GM19239 (cell line): Measurements from ENCODE around the gene CYBC1.
"Not testable (repeated sequence)": the region's sequence is repeated elsewhere in the genome, so short reads cannot be mapped to it uniquely, and the experiment has no call there.

Source experiments
- DNase-seq: peaks from one replicate; pipeline ENCODE4 v3.0.0; 2011; ENCODE audit warnings: low spot score; ENCODE audit not compliant: insufficient read length
- FAIRE-seq: peaks from 2 replicates; lab custom pipeline; 2011; peaks lifted over from hg19 to GRCh38; lab: Jason Lieb, UNC

CYBC1 gene

DNA sequence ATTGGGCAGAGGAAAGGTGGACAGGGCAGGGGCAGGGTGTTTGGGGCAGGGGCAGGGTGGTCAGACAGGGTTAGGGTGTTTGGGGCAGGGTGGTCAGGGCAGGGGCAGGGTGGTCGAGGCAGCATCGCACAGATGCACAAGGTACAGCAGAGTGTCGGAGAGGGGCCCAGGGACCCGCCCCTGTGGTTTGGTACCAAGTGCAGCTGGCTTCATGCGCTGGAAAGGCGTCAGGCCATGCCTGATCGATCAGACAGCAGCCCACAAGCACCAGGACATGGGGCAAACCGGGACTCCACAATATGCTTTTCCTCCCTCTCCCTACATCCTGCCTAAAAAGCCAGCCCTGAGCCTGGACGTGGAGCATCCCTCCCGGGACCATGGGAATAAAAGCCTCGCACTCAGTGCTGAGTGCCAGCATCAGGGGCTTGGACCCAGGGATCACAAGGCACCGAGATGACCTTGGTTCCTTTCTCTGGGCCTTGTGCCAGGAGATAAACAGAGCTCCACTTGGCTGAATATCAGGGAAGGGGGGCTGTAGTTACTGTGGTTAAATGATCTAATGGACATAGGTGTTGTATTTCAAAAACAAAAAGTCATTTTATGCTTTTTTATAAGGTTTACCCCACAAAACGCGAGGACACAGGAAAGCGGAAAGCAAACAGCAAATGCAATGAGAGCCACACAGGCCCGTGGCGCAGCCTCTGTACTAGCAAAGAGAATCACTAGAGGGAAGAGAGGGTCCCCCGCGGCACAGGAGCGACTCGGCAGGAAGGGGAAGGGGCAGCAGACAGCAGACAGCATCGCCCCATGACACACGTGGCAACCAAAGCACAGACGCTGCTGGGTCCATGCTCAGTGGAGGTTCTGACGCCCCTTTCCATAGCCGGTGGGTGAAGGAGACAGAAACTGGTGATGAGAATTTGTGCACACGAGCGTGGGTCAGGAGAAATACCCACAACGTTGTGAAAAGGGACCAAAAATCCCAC is 37.7 kb downstream of the CYBC1 start:
- DNase-seq, result no peak
- FAIRE-seq, result no peak

- not testable (repeated sequence) for DNase-seq, FAIRE-seq
These were observed 38.5 kb downstream of the CYBC1 start for GRCh38 chr17:82412081-82412480.

DNA sequence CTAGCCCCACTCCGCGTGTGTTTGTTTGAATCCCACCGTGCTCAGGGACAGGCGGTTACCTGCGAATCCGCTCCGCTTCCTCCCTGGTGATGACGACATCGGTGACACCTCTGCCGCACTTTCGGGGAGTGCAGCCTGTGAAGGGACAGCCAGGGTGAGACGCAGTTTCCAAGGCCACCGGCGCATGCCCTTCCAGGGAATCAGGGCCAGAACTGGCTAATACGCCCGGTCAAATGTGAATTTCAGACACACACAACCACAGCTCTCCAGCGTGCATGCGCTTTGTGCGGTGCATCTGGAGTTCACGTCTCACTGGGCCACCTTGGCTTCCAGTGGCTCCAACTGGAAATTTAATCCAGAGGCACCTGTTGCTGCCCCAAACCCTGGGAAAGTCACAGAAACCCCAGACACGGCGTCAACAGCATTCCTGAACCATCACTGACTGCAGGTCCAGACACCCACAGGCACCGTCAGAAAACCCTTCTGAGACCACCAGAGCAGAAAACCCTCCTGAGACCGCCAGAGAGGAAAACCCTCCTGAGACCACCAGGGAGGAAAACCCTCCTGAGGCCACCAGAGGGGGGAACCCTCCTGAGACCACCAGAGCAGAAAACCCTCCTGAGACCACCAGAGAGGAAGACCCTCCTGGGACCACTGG is 39.0 kb downstream of the CYBC1 start:
- DNase-seq (no peak), FAIRE-seq (no peak)

- DNase-seq (no peak), FAIRE-seq (no peak)
These were observed 40.4 kb downstream of the CYBC1 start for GRCh38 chr17:82410014-82410716.

GRCh38 chr17:82408938-82409318 is 41.6 kb downstream of the CYBC1 start:
- DNase-seq, result no peak
- FAIRE-seq, result no peak

DNA sequence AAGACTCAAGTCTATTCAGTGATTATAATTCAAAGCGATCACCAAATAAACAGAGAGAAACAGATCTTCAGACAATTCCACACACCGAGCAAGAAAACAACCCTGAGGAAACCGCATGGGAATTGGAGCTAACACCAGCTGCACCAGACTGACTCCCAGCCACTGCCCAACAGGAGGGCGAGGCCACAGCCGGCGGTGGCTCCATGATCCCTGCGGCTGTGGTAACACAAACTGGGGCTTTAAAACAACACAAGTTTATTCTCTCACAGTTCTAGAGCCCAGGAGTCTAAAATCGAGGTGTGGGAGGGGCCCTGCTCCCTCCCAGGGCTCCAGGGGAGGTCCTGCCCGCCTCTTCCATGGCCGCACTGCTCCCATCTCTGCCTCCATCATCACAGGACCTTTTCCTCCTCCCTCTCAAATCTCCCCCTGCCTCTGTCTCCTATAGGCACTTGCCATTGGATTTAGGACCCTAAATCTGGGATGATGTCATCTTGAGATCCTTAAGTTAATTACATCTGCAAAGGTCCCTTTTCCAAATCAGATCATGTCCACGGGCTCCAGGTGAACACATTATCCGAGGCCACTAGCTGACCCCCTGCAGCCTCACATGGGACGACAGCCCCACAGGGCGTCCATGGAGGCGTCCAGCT is 42.1 kb downstream of the CYBC1 start:
- DNase-seq, result no peak
- FAIRE-seq, result no peak

DNA sequence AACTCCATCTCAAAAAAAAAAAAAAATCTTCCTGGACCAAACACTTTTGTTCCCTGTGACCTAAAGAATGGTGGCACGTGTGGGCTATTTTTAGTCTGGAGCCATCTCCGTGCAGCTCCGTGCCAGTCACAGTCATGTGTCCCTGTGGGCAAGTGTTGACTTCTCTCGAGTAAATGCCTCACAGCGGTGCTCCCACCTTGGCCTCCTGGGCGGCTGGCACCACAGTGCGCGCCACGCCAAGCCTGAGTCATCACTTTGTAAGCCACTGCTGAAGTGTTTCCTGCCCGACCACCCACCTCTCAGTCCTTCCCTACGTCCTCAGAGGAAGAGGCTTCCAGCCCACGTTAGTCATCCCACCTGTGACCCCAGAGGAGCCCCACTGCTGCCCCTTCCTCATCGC is 43.3 kb downstream of the CYBC1 start:
- no peak for DNase-seq
- no peak for FAIRE-seq

GRCh38 chr17:82406131-82406671 is 44.4 kb downstream of the CYBC1 start:
- no peak for FAIRE-seq
- DNase-seq, result no peak

DNA sequence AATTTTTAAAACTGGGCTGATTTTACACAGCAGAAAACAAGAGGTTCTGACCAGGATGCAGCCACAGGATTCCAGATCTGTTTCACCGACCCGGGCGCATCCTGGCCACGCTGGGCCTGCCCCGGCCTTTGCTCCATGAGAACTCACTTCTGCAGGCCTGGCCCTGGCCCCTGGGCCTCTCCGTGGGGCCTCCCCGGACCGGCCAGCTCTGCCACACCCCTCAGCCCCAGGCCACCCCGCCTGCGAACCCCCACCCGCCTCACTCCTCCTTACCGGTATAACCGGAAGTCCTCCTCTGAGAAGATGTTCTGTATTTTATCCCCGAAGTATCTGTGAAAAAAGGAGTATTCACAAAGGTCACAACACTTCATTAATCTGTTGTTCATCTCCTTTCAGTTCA is 45.5 kb downstream of the CYBC1 start:
- FAIRE-seq (no peak), DNase-seq (no peak)

- DNase-seq (no peak), FAIRE-seq (no peak)
These were observed 46.6 kb downstream of the CYBC1 start for GRCh38 chr17:82403662-82404660.

- peak; percentile 100 for FAIRE-seq
- DNase-seq, result peak; percentile 91
These were observed 47.7 kb downstream of the CYBC1 start for GRCh38 chr17:82402865-82403264.

DNA sequence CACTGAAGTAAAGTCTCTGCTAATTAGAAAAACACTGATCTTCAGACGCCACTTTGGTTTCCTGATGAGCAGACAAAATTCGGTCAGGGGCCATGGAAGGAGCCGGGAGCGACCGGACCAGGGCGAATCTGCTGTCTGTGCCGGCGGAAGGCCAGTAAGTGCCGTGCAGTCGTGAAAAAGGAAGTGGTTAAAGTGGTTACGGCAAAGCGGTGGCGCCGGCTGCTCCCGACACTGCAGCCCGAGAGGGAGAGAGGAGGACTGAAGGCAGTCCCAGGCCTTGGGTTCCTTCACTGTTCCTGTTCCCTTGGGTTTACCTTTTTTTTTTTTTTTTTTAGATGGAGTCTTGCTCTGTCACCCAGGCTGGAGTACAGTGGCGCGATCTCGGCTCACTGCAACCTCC is 49.7 kb downstream of the CYBC1 start:
- FAIRE-seq (peak; percentile 91), DNase-seq (peak; percentile 92)

DNA sequence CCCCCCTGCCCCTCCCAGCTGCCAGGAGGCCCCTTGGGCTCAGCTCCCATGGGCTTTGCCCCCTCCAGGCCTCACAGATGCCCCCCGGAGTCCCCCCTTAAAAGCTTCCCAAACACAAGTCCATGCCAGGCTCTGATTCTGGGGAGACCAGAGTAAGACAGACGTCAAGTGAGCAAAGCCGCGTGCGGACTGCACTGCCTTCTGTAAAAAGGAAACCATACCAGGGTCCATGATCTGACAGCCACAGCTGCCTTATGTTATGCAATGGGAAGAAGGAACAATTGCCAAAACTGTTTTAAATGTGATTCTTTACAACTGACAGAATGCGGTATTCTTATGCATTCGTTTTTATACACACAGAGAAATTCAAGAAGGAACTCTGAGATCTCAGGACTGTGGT is 50.3 kb downstream of the CYBC1 start:
- DNase-seq (no peak), FAIRE-seq (no peak)

DNA sequence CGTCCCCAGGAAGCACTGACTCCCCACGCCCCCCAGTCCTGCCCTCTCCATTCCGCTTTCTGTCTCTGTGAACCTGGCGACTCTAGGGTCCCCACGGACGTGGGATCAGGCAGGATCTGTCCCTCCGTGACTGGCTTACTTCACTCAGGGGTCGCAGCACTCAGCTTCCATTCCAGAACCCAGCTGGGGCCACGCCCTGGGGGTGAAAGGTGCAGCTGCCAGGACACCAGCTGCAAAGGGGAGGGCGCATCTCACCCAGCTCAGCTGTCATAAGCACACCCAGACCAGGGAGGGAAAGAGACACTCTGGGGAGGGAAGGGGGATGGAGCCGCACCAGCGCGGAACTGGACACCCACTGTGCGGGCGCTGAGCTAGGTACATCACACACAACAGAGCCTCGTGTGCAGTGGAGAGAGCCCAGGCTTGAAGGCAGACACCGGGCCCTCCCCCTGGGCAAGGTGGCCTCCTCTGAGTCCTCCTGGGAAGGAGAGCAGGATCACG is 50.9 kb downstream of the CYBC1 start:
- DNase-seq, result no peak
- FAIRE-seq, result no peak

DNA sequence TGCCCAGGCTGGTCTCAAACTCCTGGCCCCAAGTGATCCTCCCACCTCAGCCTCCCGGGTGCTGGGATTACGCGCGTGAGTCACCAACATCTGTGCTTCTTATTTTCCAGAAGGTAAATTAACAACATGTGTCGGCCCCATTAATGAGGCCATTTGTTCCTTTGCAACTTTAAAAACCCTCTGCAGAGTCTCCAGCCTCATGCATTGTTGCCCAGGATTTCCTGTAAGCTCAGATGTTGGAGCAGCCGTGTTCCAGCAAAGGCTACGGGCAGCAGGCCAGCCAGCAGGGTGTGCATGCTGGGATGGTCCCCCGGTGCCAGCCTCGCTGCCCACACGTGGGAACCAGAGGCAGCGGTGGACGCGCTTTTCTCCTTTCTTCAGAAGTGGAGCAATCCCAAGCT is 51.5 kb downstream of the CYBC1 start:
- FAIRE-seq (no peak), DNase-seq (no peak)

DNA sequence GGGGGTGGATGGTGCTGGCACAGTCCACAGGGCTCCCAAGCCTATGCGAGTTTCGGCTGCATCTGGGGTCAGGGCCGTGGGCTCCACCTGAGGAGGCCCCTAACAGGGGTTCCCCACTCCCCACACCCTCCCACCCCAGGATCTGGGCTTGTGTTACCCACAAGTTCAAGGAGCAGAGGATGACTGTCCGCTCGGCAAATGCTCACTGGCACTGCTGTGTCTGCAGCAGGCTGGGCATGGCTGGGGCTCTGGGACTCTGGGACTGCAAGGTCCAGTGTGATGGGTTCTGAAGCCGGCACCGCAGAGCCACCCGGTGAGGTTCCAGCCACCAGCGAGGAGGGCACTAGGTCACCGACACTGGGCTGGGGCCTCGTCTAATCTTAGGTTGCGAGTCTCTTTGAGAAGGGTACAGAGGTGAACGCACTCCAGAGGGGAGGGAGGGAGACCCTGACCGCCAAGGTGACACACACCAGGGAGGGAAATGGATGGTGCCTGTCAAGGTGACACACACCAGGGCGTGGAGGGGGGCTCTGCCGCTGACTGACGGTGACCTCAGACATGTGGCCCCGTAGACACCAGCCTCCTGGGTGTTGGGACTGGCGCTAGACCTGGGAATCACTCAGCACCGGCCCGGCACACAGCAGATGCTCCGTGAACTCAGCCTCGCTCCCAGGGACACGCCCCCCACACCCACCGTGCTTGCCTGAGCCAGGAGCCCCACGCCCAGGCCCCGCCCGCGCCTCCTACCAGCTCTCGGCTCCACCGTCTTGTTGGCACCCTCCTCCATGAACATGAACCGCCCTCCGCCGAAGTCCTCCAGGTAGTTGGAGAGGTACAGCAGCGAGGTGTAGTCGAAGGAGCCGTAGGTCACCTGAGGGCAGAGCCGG is 52.9 kb downstream of the CYBC1 start:
- FAIRE-seq (no peak), DNase-seq (no peak)

- FAIRE-seq (no peak), DNase-seq (no peak)
These were observed 53.7 kb downstream of the CYBC1 start for GRCh38 chr17:82396601-82397435.
